Cardiac muscle cell (in vitro differentiated cells and primary cell): ENCODE measurements around the gene DNAH11. TPM values are rescaled to one million over a fixed set of nuclear protein-coding genes. Genes with fewer than 3 reads are reported as not detected.

Experiments
- DNase-seq, 2 donors: peaks; one replicate each; pipeline versions ENCODE4 v3.0.0 to v3.0.0-alpha.2; 2010 to 2017; ENCODE audit warnings: low read depth in 1 of 2, low spot score in 1 of 2
- H3K27ac ChIP-seq: fragments of 200-600 bp; sonication (generic); 2 replicates; pipeline ENCODE4 v1.5.1; 2016
- H3K27me3 ChIP-seq: fragments of 200-600 bp; sonication (generic); 2 replicates; pipeline ENCODE4 v1.6.0; 2016; ENCODE audit warnings: control low read depth
- H3K36me3 ChIP-seq: fragments of 200-600 bp; sonication (generic); 2 replicates; pipeline ENCODE4 v1.5.1; 2016; ENCODE audit warnings: control low read depth
- H3K4me1 ChIP-seq: fragments of 200-600 bp; sonication (generic); 2 replicates; pipeline ENCODE4 v1.8.1; 2017; ENCODE audit warnings: low read depth, mild to moderate bottlenecking, mixed run types
- H3K4me3 ChIP-seq: fragments of 200-600 bp; sonication (generic); 2 replicates; pipeline ENCODE4 v1.5.1; 2016; ENCODE audit warnings: mild to moderate bottlenecking
- H3K9me3 ChIP-seq: fragments of 200-600 bp; sonication (generic); 2 replicates; pipeline ENCODE4 v1.5.1; 2017; ENCODE audit warnings: low read depth, mild to moderate bottlenecking, control low read depth
- polyA plus RNA-seq: library from polyadenylated mRNA; unstranded; fragments of >200 nt; fragmentation: Nextera tagmentation; extraction: Ambion mirVana; gene quantifications from 2 replicates; pipeline ENCODE4 v1.2.1, GENCODE V29; 2016
- total RNA-seq: library from RNA; depleted of rRNA; stranded (reverse); fragments of >200 nt; gene quantifications from 2 replicates; pipeline ENCODE4 v1.2.3, GENCODE V29; 2016
- TF ChIP-seq, protein P1 (sequence below): IDR thresholded peaks from 2 replicates; pipeline ENCODE4 v1.5.1; 2012; ENCODE audit warnings: low read depth, mild to moderate bottlenecking, low read length

Gene DNAH11
- total and polyA plus RNA-seq, 2 experiments from 2014 or later = 0.60 to 1.9 TPM

DNA sequence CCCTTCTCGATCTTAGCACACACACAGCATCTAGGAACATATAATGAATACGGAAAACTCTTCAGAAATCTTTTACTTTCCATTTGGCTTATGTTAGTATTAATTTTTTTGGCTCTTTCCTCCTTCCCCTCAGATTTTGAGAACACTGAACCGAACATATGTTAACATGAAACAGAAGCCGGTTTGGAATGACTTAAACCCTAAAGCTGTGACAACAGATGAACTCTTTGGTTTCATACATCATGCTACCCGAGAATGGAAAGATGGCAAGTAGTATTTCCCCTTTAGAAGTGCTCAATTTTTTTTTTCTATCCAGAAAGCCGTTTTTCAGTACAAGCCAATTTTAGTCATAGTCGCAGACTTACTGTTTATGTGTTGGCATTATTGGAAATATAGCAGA is 164.7 kb downstream of the DNAH11 start:
- Histone ChIP-seq H3K27me3 (no peaks in the 10 kb centered on the region), H3K27ac (no peak overlapping the region), H3K9me3 (no peaks in the 10 kb centered on the region), H3K4me1 (no peaks in the 10 kb centered on the region), H3K36me3 (no peaks in the 10 kb centered on the region), H3K4me3 (no peak overlapping the region)
- no peak for DNase-seq
- TF ChIP-seq, protein P1, sequence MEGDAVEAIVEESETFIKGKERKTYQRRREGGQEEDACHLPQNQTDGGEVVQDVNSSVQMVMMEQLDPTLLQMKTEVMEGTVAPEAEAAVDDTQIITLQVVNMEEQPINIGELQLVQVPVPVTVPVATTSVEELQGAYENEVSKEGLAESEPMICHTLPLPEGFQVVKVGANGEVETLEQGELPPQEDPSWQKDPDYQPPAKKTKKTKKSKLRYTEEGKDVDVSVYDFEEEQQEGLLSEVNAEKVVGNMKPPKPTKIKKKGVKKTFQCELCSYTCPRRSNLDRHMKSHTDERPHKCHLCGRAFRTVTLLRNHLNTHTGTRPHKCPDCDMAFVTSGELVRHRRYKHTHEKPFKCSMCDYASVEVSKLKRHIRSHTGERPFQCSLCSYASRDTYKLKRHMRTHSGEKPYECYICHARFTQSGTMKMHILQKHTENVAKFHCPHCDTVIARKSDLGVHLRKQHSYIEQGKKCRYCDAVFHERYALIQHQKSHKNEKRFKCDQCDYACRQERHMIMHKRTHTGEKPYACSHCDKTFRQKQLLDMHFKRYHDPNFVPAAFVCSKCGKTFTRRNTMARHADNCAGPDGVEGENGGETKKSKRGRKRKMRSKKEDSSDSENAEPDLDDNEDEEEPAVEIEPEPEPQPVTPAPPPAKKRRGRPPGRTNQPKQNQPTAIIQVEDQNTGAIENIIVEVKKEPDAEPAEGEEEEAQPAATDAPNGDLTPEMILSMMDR = no peak

DNA sequence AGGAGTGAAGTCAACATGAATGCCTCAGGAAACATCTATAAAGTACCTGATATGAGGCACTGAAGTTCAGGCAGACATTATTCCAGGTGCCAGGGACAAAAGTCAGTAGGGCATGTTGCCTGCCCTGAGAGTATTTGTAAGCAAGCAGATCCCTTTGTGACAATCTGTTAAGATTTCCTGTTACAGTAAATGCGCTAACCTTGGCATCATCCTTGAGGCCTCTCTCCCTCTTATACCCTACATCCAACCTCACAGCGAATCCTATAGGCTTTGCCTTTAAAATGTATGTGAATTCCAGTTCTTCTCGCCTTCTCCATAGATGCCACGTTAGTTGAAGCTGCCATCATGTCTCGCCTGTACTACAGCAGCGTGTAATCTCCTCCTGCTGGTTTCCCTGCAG is 165.3 kb downstream of the DNAH11 start:
- Histone ChIP-seq H3K27me3 (no peaks in the 10 kb centered on the region), H3K9me3 (no peaks in the 10 kb centered on the region), H3K27ac (no peak overlapping the region), H3K4me1 (no peaks in the 10 kb centered on the region), H3K36me3 (no peaks in the 10 kb centered on the region), H3K4me3 (no peak overlapping the region)
- TF ChIP-seq, protein P1 = no peak
- DNase-seq = no peak

DNA sequence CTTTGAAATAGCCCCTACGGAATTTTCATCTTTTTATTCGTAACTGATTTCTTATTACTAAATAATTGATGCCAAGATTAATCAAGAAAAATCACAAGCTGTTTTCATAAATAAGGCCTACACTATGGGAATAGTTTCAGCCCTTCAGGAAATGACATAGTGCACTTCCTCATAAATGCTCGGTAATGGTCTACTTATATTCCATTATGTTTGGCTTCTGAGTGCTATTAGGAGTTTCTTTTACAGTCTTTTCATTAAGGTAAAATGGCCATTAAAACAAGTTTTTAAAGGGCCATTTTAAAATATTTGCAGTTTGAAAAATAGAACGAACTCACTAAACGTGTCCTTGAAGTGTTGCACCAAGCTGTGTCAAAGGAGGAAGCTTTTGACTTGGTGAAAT is 174.5 kb downstream of the DNAH11 start:
- Histone ChIP-seq H3K9me3 (no peaks in the 10 kb centered on the region), H3K27ac (no peak overlapping the region), H3K4me3 (no peak overlapping the region), H3K36me3 (no peaks in the 10 kb centered on the region), H3K27me3 (no peaks in the 10 kb centered on the region), H3K4me1 (no peaks in the 10 kb centered on the region)
- TF ChIP-seq, protein P1 = no peak
- DNase-seq = no peak

DNA sequence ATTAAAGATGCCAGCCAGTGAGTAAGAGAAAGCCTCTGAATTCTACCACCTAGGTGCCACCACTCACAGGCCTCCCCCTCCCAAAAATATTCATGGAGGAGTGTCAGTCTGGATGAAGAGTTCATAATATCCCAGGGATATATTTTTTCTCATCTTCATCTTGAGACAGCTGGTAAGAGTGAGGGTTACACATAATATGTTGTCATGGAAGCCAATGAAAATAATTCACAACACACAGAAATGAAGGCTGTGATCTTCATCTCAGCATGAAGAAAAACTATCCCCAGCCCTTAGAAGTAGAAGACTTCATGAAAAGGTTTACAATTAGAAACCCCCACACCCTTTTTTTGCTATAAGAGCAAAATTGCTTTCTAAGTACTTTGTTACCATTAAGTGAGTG is 175.6 kb downstream of the DNAH11 start:
- H3K36me3 ChIP-seq = no peaks in the 10 kb centered on the region
- no peak for DNase-seq
- H3K4me3 ChIP-seq = no peak overlapping the region
- no peak overlapping the region for H3K27ac ChIP-seq
- TF ChIP-seq, protein P1 = no peak
- H3K27me3 ChIP-seq = no peaks in the 10 kb centered on the region
- no peaks in the 10 kb centered on the region for H3K9me3 ChIP-seq
- no peaks in the 10 kb centered on the region for H3K4me1 ChIP-seq

DNA sequence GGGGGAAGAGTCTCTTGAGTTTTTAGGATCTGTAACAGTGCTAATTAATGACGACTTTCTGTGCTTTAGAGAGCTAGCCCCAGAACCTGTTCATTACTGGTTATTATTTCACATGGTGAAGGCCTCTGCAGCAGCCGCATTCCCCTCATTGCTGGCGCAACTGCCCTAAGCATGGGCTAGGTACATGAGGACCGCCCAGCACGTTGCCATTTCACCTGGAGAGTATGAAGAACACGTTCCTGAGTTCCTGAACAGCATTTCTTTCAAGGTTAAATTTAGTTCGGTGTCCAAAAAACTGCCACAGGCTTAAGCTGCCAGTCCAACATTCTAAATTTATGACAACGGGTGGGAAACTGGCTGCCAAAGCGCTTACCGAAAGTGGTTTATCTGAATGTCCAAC is 177.0 kb downstream of the DNAH11 start:
- Histone ChIP-seq H3K9me3 (no peaks in the 10 kb centered on the region), H3K4me3 (no peak overlapping the region), H3K27ac (no peak overlapping the region), H3K27me3 (no peaks in the 10 kb centered on the region), H3K4me1 (no peaks in the 10 kb centered on the region), H3K36me3 (no peaks in the 10 kb centered on the region)
- no peak for DNase-seq
- TF ChIP-seq, protein P1 = no peak

DNA sequence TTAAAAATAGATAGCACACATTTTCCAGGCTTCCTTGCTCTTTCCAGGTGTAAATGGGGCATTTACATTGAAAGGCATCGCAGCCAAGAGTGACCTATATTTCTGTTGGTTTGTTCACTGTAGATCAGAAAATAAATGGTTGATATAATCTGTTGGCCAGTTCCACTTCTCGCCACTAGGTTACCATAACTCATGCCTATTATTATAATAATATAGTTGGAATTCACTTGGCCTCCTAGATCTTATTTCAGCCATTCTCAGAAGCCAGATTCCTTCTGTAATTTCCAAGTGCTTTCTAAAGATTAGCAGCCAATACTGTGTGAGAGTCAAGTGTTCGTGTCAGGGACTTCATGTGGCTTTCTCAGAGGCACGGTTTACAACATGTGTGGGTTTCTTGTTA is 179.5 kb downstream of the DNAH11 start:
- TF ChIP-seq, protein P1 = no peak
- H3K4me3 ChIP-seq = no peak overlapping the region
- H3K9me3 ChIP-seq = no peaks in the 10 kb centered on the region
- H3K27me3 ChIP-seq = no peaks in the 10 kb centered on the region
- no peaks in the 10 kb centered on the region for H3K36me3 ChIP-seq
- no peaks in the 10 kb centered on the region for H3K4me1 ChIP-seq
- no peak for DNase-seq
- H3K27ac ChIP-seq = no peak overlapping the region
